ENCODE measurements around the gene BNC1.
"Not testable (repeated sequence)": the region's sequence is repeated elsewhere in the genome, so short reads cannot be mapped to it uniquely, and the experiment has no call there.

BNC1 gene

DNA sequence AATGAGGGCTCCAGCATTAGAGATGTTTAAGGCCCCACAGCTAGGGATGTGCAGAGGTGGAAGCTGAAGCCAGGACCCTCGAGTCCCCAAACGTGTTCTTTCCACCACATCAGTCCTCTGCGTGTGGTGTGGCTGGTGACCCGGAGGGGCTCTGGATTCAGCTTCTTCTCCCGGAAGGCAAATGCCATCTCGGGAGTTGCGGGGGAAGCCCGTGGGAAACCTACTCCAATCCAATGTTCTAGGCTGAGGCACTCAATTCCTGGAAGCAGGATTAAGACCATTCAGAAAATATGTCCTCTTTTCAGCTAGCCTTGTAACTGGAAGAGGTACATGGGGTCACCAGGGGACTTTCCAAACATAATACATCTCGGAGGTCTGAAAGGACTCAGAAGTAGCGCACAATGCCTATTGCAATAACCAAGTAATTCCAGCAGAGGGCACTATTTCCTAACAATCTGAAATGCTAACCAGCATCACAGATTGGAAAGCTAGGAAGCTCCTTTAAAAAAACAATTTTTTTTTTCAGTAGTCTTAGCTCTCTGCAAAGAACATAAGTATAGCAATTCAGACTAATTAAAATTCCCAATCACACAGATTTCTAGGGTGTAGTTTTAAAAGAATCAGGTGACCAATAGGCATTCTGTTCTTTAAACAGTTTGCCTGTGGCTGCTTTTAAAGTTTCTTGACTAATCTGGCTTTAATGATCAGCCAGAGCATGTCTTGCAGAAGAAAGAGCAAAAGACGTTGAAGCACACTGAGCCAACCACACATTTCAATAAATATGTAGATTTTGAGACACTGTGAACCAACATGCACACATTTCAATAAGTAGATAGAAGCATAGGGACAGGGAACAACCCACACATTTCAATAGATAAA is 36.1 kb downstream of the BNC1 start:
- DNase-seq (ENCODE audit: low read depth): peak; percentile 11

DNA sequence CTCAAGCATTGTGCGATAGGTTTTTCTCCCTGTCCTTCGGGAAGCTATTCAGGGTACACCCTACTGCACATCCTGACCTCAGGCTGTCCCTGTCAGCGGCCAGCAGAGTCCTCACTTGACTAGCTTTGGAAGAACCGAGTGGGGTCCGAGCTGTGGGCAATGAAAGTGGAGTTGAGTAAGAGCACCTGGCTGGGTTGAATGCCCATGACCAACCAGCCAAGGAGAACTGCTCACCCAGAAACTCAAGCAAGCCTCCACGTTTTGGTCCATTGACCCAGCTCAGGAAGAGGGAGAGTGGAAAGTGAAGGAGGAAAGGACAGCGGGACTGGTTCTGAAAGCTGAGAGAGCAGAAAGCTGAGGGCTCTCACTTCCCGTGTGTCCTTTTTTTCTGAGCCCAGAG is 40.8 kb downstream of the BNC1 start:
- DNase-seq (ENCODE audit: low read depth): no peak

DNA sequence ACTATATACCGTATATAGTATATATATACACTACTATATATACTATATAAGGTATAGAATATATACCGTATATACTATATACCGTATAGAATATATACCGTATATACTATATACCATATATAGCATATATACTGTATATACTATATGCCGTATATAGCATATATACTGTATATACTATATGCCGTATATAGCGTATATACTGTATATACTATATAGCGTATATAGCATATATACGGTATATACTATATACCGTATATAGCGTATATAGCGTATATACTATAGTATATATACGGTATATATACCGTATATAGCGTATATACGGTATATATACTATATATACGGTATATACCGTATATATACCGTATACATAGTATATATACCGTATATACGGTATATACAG is 54.2 kb downstream of the BNC1 start:
- DNase-seq (ENCODE audit: low read depth): no peak

DNA sequence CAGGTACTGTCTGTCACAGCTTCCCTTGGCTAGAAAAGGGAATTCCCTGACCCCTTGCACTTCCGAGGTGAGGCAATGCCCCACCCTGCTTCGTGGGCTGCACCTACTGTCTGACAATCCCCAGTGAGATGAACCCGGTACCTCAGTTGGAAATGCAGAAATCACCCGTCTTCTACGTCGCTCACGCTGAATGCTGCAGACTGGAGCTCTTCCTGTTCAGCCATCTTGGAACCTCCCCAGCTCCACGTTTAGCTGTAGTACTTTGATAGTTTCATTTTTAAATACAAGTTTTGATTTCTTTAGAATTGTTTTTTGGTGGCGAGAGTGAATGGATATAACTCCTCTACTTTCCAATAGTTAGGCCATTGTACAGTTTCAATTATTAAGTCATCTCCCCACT is 59.0 kb downstream of the BNC1 start:
- no peak for DNase-seq (ENCODE audit: low read depth)

DNA sequence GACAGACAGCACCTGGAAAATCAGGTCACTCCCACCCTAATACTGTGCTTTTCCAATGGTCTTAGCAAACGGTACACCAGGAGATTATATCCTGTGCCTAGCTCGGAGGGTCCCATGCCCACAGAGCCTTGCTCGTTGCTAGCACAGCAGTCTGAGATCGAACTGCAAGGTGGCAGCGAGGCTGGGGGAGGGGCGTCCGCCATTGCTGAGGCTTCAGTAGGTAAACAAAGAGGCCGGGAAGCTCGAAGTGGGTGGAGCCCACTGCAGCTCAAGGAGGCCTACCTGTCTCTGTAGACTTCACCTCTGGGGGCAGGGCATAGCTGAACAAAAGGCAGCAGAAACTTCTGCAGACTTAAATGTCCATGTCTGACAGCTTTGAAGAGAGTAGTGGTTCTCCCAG is 62.7 kb downstream of the BNC1 start:
- not testable (repeated sequence) for DNase-seq (ENCODE audit: low read depth)

DNA sequence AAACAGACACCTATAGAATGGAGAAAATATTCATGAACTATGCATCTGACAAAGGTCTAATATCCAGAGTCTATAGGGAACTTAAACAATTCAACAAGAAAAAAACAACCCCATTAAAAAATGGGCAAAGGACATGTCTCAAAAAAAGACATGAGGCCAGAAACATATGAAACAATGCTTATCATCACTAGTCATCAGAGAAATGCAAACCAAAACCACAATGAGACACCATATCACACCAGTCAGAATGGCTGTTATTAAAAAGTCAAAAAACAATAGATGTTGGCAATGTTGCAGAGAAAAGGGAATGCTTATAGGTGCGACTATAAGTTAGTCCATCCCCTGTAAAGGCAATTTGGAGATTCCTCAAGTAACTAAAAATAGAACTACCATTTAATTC is 65.4 kb downstream of the BNC1 start:
- no peak for DNase-seq (ENCODE audit: low read depth)

DNA sequence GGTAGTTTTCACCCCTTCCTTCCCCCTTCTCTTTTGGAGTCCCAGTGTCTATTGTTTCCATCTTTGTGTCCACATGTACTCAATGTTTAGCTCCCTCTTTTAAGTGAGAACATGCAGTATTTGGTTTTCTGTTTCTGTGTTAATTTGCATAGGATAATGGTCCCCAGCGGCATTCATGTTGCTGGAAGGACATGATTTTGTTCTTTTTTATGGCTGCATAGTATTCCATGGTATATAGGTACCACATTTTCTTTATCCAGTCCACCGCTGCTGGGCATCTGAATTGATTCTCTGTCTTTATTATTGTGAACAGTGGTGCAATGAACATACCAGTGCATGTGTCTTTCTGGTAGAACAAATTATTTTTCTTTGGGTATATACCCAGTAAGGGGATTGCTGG is 69.2 kb downstream of the BNC1 start:
- DNase-seq (ENCODE audit: low read depth): no peak

DNA sequence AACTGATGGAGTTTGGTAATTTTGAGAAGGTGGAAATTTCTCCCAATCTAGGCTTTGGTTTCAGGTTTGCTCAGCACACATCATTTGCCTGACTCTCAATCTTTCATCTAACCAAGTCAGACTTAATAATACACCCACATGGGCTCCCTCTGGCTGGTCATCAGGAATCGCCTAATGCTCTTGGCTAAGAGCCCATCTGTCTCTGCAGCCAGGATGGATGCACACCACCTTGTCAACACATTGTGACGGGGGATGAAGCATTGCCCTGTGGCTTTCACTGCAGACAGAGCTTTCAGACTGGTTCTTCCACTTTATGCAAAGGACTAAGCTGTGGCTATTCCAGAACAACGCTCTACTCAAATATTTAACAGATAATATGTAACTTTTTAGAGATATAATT is 73.8 kb downstream of the BNC1 start:
- DNase-seq (ENCODE audit: low read depth): no peak

DNA sequence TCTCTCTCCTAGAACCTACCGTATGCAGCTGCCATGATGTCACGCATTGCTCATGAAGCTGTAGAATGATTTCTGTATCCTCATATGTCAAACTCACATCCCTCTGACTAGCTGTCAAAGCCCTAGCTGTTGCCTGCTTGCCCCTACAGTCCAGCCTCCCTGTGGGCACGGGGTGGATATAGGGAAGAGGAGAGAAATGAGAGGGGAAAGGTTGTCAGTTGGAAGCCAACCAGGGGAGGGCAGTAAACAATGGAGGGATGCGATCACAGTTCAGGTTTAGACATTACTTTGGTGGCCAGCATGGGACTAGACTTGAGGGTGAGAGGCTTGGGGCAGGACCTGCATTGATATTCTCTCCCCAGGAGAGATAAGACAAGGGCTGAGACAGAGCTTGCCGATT is 75.1 kb downstream of the BNC1 start:
- DNase-seq (ENCODE audit: low read depth): no peak

DNA sequence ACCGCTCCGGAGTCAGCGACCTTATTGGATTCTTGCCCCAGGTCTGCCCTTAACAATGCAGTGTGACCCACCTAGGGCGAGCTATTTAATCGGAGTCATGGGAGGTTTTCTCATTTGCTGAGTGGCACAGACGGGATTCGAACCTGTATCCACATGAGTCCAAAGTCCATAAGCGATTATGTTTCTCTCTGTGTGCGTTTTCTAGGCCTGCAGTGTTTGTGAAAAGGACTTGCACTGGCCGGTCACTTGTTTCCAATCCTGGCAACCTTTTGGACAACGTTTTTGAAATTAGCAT is 76.2 kb downstream of the BNC1 start:
- DNase-seq (ENCODE audit: low read depth): no peak

DNA sequence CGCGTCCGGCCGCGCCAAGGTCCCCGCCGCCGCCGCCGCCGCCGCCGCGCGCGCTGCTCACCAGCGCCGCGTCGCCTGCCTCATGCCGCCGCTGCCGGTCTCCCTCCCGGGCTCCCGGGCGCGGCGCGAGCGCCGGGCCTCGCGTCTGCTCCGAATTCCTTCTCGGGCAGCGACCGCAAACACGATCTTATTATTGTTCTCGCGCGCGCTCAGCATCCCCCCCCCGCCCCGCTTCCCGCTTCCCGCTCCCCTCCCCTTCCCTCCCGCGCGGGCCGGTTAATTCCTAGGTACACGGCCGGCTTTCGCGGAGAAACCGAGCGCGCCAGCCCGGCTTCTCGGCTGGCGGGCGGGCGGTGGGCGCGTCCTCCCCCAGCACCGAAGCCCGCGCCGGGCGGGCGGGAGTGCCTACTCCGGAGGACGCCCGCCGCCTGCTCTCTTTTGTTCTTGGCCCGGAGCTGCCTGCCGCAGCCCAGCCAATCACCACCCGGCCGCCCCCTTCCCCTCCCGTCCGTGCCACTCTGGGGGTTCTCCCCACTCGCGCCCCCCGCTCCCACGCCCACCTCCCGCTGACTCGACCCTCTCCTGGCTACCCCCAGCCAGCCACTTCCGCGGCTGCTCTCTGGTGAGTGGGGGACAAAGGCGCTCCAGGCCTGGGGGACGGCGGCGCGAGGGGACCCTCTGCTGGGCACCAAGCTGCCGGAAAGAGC is 76.7 kb downstream of the BNC1 start, which contains the start of gene HDGFL3:
Gene HDGFL3 (minus strand): TSS at position 164 of the 707 bp plus-strand sequence. CDS start 409 bp downstream, outside the sequence.
- DNase-seq (ENCODE audit: low read depth): no peak

DNA sequence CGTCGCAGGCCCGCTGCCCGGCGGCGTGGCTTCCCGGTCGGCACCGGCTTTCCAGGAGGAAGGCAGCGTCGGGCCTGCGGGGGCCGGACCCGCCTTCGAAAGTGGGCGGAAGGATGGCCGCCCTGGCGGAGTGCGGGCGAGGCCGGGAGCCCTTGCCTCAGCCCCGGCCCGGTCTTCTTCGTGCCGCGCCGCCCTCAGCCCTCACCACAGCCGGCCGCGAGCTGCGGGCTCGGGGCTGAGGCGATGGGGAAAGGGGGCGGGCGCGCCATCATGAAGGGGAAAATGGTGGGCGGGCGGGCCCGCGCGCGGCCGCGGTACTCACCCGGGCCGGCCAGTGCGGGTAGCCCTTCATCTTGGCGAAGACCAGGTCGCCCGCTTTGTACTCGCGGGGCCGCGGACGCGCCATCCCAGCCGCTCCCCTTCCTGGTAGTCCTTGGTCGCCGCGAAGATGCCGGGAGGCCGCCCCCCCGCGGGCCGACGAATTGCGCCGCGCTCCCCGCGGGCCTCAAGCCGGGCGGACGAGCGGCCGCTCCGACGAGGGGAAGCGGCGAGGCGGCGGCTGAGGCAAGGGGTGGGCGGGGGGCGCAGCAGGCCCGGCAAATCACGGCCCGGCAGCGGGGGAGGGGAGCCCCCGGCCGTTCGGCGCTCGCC is 77.3 kb downstream of the BNC1 start:
- no peak for DNase-seq (ENCODE audit: low read depth)

DNA sequence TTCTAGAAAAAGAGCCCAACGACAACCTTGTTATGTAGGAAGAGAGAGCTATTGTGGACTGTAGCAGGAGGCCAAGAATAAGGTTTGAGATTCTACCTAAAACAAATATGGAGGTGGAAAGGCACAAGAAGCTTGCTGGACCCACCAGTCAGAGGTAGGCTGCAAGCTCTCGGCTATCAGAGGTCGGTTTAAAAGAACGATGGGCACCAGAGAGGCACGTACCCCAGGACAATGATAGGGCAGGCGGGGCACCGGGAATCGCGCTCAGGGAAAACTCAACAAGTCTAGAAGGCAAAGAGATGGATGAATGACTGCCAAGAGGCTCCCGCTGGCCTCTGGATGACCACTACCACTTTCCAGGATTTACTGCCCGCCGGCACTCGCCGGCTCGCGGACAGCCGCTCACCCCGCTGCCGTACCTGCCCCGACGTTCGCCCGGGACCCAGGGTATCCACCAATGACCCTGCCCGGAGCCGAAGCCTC is 77.9 kb downstream of the BNC1 start:
- no peak for DNase-seq (ENCODE audit: low read depth)

Measured in stimulated activated CD4-positive, alpha-beta T cell treated with anti-CD3 and anti-CD28 coated beads, Interleukin-2, amount 100 ng/mL, for 4 hours (primary cell).